NB4 (cell line): Measurements from ENCODE around the gene POU2AF1.

ENCODE experiments used
- MYC ChIP-seq: IDR thresholded peaks from 2 replicates; pipeline ENCODE4 v1.6.1; 2011; ENCODE audit warnings: low read depth, low read length
- POLR2A ChIP-seq: IDR thresholded peaks from 2 replicates; pipeline ENCODE4 v1.6.1; 2011; ENCODE audit warnings: mild to moderate bottlenecking; ENCODE audit not compliant: insufficient read length; ENCODE audit errors: extremely low read depth
- TF ChIP-seq, protein P1 (sequence below): IDR thresholded peaks from one replicate; pipeline ENCODE4 v1.5.1; 2012; ENCODE audit warnings: low read depth, low read length

DNA sequence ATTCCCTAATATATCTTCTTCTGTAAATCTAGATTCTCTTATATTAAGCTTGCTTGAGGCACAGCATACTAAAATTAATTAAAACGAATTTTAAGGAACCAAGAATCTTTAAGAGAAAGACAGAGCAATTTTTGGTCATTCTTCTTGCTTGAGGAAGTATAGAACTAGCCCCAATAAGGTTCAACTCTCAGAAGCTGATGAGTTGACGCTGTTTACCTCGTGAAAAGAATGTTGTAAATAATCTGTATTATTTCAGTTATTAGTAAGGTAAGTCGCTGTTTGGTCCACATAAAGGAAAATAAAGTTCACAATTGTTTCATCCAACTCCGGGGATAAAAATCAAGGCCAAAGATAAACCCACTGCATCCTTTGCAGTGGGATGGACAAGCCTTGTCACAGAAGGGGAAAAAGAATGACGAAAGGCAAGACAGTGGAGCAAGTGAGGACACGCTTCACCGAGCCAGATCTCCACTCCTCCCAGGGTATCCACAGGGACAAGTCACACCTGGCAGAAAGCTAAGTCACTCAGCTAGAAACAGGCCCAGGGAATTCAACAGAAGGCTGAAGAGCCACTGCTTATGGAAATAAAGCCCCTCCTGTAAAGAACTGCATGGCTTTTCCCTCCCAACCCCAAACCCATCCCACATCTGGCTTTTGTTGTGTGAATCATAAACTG is 752 bp downstream of the POU2AF1 start:
- TF ChIP-seq POLR2A = no peak
- TF ChIP-seq, protein P1, sequence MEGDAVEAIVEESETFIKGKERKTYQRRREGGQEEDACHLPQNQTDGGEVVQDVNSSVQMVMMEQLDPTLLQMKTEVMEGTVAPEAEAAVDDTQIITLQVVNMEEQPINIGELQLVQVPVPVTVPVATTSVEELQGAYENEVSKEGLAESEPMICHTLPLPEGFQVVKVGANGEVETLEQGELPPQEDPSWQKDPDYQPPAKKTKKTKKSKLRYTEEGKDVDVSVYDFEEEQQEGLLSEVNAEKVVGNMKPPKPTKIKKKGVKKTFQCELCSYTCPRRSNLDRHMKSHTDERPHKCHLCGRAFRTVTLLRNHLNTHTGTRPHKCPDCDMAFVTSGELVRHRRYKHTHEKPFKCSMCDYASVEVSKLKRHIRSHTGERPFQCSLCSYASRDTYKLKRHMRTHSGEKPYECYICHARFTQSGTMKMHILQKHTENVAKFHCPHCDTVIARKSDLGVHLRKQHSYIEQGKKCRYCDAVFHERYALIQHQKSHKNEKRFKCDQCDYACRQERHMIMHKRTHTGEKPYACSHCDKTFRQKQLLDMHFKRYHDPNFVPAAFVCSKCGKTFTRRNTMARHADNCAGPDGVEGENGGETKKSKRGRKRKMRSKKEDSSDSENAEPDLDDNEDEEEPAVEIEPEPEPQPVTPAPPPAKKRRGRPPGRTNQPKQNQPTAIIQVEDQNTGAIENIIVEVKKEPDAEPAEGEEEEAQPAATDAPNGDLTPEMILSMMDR = no peak
- TF ChIP-seq MYC = no peak
